KOPT-K1 (cell line): ENCODE data around the gene RSPH3.
"Not testable (repeated sequence)": the region's sequence is repeated elsewhere in the genome, so short reads cannot be mapped to it uniquely, and the experiment has no call there.

Experiments
- H3K27ac ChIP-seq: fragments of 200-600 bp; sonication (generic); 2 replicates; pipeline ENCODE4 v1.5.1; 2016; ENCODE audit warnings: antibody characterized with exemption, mild to moderate bottlenecking, low read depth, low read length; ENCODE audit not compliant: poor library complexity, severe bottlenecking
- H3K36me3 ChIP-seq: fragments of 200-600 bp; sonication (generic); 2 replicates; pipeline ENCODE4 v1.5.1; 2017; ENCODE audit warnings: antibody characterized with exemption, mild to moderate bottlenecking, low read length, moderate library complexity; ENCODE audit not compliant: insufficient read depth
- H3K9me3 ChIP-seq: fragments of 200-600 bp; sonication (generic); 2 replicates; pipeline ENCODE4 v1.5.1; 2017; ENCODE audit warnings: antibody characterized with exemption, low read length, mild to moderate bottlenecking; ENCODE audit not compliant: insufficient read depth, poor library complexity, severe bottlenecking

Gene RSPH3

GRCh38 chr6:158999666-159000403 lies at the start of gene RSPH3:
Gene RSPH3, minus strand, starts transcription at chr6:159000202. Its CDS starts 652 bp downstream, at chr6:158999550.
- no peaks in the 10 kb centered on the region for H3K9me3 ChIP-seq
- H3K36me3 ChIP-seq = no peaks in the 10 kb centered on the region
- peak within 1 kb of the TSS; percentile 80 for H3K27ac ChIP-seq

GRCh38 chr6:159047891-159048685 lies 48.1 kb upstream of the RSPH3 start:
- H3K36me3 ChIP-seq = no peaks in the 10 kb centered on the region
- no peak overlapping the region for H3K27ac ChIP-seq

GRCh38 chr6:159045801-159046200 lies 45.8 kb upstream of the RSPH3 start:
- Histone ChIP-seq H3K36me3 (peaks cover 16% of the 10 kb centered on the region), H3K27ac (peak overlapping the region; percentile 79), H3K9me3 (no peaks in the 10 kb centered on the region)

More at GRCh38 chr6:159047891-159048685, 48.1 kb upstream of the RSPH3 start:
- no peaks in the 10 kb centered on the region for H3K9me3 ChIP-seq

GRCh38 chr6:159044899-159045727 lies 45.1 kb upstream of the RSPH3 start, which contains the start of gene TAGAP:
Gene TAGAP, minus strand, starts transcription at chr6:159044991. Its CDS starts 845 bp downstream, at chr6:159044146.
- Histone ChIP-seq H3K36me3 (peaks cover 22% of the 10 kb centered on the region), H3K27ac (peak within 1 kb of the TSS; percentile 79), H3K9me3 (no peaks in the 10 kb centered on the region)

GRCh38 chr6:159043947-159044346 lies 43.9 kb upstream of the RSPH3 start:
- peaks cover 34% of the 10 kb centered on the region for H3K36me3 ChIP-seq
- H3K27ac ChIP-seq = peak overlapping the region; percentile 79
- no peaks in the 10 kb centered on the region for H3K9me3 ChIP-seq

- peak overlapping the region; percentile 79 for H3K27ac ChIP-seq
- H3K36me3 ChIP-seq = peaks cover 41% of the 10 kb centered on the region
- H3K9me3 ChIP-seq = no peaks in the 10 kb centered on the region
These were observed 43.2 kb upstream of the RSPH3 start for GRCh38 chr6:159043251-159043650.

GRCh38 chr6:159042826-159043181 lies 42.8 kb upstream of the RSPH3 start:
- H3K27ac ChIP-seq = peak overlapping the region; percentile 79
- H3K9me3 ChIP-seq = no peaks in the 10 kb centered on the region
- H3K36me3 ChIP-seq = peaks cover 46% of the 10 kb centered on the region

GRCh38 chr6:159042003-159042825 lies 42.2 kb upstream of the RSPH3 start:
- Histone ChIP-seq H3K9me3 (no peaks in the 10 kb centered on the region), H3K27ac (peak overlapping the region; percentile 79), H3K36me3 (peaks cover 51% of the 10 kb centered on the region)

GRCh38 chr6:159041181-159041580 lies 41.2 kb upstream of the RSPH3 start:
- Histone ChIP-seq H3K36me3 (peaks cover 62% of the 10 kb centered on the region), H3K27ac (no peak overlapping the region)

GRCh38 chr6:159039885-159040258 lies 39.9 kb upstream of the RSPH3 start:
- peaks cover 75% of the 10 kb centered on the region for H3K36me3 ChIP-seq
- no peaks in the 10 kb centered on the region for H3K9me3 ChIP-seq
- no peak overlapping the region for H3K27ac ChIP-seq

More at GRCh38 chr6:159041181-159041580, 41.2 kb upstream of the RSPH3 start:
- H3K9me3 ChIP-seq = no peaks in the 10 kb centered on the region

- H3K27ac ChIP-seq = peak overlapping the region; percentile 21
- no peaks in the 10 kb centered on the region for H3K9me3 ChIP-seq
- peaks cover 80% of the 10 kb centered on the region for H3K36me3 ChIP-seq
These were observed 39.2 kb upstream of the RSPH3 start for GRCh38 chr6:159038914-159039884.

GRCh38 chr6:159038318-159038717 lies 38.3 kb upstream of the RSPH3 start:
- peaks cover 80% of the 10 kb centered on the region for H3K36me3 ChIP-seq
- not testable (repeated sequence) for H3K27ac ChIP-seq, H3K9me3 ChIP-seq

- peaks cover 80% of the 10 kb centered on the region for H3K36me3 ChIP-seq
- H3K27ac ChIP-seq = no peak overlapping the region
- H3K9me3 ChIP-seq = no peaks in the 10 kb centered on the region
These were observed 37.8 kb upstream of the RSPH3 start for GRCh38 chr6:159037756-159038290.
